HG02642 (cell line): ENCODE measurements around the gene DDX10.
"Not testable (repeated sequence)": the region's sequence is repeated elsewhere in the genome, so short reads cannot be mapped to it uniquely, and the experiment has no call there.

ENCODE experiments used
- ATAC-seq: cut with Tn5 transposase; IDR thresholded peaks from one replicate; pipeline ENCODE4 v1.9.1; 2021; ENCODE audit warnings: mild to moderate bottlenecking; ENCODE audit not compliant: unreplicated experiment, poor library complexity

Gene DDX10

DNA sequence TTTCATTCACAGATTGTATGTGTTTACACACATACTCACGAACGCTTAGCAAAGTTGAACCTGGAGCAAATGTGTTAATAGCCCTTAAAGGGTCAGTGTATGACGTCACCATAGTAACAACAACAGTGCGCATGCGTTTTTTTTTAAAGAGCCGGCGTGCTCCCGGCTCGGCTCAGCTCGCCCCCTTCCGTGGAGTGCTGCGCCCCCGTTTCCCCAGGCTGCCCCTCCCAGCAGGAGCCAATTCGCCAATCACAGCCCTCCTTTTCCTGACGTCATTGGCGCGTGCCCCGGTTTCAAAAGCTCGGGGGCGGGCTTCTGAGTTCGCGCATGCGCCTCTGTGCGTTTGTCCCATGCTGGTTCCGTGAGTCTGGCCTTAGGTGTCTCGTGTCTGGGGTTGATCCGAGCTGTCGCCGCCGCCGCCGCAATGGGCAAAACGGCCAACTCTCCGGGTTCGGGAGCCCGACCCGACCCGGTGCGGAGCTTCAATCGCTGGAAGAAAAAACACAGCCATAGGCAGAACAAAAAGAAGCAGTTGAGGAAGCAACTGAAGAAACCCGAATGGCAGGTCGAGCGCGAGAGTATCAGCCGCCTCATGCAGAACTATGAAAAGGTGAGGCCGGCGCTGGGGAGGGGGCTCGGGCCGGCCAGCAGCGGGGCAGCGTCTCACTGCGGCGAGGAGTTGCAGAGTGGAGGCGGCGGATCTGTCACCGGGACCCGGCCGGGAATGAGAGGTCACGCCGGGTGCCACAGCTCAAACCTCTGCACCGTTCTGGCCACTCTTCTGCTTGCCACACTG lies at the start of gene DDX10:
Gene DDX10, plus strand, starts transcription at position 340 of the 796 bp plus-strand sequence. Its CDS starts 85 bp downstream, at position 425.
- peak; percentile 90 for ATAC-seq

DNA sequence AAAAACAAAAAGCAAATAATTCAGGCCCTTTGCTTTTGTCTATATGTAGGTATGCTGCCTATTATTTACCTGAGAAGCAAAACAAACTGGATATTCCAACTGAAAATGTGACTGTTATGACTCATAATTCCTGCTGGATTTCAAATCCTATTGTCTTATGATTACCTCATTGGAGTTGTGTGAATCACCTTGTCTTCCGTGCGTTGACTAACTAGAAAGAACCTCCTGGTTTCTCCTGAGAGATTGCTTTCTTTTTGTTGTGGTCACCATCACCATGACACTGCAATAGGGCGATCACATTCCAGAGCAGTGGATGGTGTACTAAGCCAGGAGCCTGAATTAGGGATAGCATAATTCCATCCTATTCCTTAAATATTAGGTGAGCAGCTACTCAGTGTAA lies 48.3 kb upstream of the DDX10 start:
- no peak for ATAC-seq

DNA sequence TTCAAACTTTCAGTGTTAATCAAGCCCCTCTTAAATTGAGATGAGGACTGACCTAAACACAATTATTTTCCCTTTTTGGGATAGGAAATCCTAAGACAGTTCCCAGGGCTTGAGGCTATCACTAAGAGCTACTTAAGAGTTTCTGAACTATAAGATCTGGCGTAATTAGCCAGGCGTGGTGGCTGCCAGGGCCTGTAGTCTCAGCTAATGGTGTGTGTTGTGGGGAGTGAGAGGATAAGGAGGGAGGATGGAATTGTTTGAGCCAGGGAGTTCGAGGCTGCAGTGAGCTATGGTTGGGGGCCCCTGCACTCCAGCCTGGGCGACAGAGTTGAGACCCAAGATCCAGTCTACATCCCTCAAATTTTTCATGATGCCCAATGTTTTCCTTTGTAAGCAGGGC lies 47.8 kb upstream of the DDX10 start:
- no peak for ATAC-seq

DNA sequence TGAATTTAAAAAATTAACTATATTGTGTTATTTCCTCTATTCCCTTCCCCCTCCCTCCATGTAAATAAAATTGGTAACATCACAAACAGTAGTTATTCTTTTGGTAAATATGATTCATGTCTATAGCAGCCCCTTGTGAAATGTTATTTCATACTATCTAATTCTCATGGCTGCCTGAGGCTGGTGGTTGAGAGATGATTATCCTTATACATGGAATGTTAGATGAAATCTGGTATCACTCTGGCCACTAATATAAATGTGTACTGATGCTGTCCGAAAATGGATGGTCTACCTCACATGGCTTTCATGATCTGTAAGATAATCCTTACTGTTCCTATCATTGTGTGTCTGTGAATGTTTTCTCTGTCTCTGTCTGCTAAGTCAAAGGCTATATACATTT lies 46.3 kb upstream of the DDX10 start:
- ATAC-seq, result no peak

DNA sequence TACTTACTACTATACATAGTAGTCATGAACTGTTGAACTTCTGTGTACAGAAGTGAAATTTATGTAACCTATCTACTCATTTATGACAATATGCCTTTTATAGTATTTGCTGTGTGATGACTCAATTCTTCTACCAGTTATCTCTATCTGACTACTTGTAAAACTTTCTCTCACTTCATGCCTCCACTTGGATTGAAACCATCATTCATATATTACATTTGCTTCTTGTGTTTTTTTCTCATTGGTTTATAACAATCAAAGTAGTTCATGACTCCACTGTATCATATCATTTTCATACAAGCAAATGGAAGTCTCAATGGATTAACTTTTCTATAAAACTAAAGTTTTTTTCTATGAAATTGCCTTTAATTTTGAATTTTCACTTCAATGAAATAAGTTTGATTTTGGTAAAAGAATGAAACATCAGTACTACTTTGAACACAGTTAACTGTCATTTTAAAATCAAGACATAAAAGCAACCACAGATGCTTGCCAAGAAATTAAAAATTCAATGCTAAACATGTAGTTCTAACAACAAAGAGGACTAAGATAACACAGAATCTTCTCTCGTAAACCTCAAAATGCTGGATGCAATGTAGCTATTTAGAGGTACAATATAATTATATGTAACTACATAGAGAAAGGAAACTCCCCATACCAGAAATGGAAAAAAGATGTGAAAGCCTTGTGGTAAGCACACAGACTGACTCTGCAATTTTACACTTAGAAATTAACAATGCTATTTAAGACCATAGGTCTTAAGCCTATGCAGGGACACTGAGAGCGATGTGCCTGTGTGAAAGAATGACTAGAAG lies 43.7 kb upstream of the DDX10 start:
- ATAC-seq, result peak; percentile 84

DNA sequence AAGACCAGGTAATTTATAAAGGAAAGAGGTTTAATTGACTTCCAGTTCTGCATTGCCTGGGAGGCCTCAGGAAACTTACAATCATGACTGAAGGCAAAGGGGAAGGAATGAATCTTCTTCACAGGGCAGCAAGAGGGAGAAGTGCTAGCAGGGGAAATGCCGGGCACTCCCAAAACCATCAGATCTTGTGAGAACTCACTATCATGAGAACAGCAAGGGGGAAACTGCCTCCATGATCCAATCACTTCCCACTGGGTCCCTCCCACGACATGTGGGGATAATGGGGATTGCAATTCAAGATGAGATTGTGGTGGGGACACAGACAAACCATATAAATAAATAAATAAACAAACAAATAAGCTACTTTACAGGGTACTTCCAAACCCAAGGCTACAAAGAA lies 42.5 kb upstream of the DDX10 start:
- ATAC-seq, result no peak

DNA sequence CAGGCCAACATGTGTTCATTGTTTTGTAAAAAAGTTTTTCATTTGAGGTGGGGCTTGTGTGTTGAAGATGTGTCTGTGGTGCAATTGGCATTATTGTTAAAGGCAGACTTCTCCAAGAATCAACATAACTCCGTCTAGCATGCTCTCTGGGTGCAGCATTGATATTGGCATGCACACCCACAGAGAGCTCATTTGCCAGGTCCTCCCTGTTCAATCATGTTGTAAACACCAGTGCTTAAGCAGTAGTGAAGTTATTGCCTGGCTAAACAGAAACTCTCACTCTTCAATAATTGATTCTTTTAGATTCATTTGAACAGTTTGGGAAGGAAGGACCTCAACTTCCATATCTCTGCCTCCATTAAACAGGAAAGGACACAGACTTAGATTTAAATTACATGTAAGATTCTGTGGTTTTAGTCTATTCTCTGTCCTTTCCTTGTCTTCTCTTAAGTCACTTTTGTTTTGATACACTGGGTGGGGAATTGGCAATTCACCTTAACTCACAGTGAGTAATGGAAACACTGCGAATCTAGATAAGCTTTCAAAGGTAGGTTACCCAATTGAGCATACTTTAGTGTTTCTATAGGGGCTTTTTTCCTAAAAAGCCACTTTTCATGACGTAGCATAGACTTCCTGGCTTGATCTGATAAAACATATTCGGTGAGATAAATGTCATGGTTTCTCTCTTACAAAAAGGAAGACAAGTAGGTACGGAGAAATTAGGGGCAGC lies 40.5 kb upstream of the DDX10 start:
- ATAC-seq, result no peak

DNA sequence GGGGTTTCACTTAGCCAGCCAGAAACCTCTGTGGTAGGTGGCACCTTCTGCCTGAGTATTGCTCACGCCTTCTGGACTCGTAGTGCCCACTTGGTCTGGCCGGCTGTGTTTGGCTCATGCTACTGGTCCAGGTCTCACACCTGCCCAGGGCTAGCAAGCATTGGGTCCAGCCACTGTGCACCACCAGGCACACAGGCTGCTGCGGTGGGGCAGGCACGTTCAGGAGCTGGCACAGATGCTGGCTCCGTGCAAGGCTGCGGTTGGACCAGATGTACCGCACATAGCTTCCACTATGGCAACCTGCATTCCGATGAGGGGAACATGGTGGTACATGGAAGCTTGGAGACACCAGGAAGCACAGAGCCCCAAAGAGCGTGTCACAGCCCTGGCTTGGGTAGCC lies 36.5 kb upstream of the DDX10 start:
- no peak for ATAC-seq

DNA sequence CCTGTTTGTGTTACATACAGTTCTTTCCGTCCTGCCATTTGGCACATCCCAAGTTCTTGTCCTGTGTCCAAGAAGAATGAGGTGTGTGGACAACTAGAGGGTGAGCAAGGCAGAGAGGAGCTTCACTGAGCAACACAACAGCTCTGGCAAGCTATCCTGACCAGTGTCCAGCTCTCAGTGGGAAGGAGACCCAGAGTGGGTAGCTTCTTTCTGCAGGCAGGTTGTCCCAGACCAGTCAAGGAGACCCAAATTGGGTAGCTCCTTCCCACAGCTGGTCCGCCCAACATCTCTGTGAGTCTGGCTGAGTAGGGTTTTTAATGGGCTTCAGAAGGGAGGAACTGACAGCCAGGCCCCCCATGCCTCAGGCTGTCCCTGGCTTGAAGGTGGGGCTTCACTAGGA lies 36.1 kb upstream of the DDX10 start:
- no peak for ATAC-seq

DNA sequence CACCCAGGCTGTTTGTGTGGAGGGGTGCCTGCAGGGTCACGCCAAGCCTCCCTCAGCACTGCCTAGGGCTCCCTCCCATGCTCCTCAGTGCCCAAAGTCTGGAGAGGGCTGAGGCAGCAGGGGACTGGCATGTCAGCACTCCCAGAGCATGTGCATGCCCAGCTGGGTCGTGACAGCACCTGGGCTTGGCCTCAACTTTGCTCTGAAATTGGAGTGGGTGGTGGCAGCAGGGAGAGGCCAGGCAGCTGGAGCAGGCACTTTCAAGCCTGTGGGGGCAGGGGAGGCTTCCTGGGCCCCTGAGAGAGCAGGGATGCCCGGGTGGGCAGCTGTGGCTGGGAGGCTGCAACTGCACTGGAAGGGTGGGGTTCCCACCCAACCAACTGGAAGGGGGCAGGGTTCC lies 35.6 kb upstream of the DDX10 start:
- ATAC-seq, result no peak

DNA sequence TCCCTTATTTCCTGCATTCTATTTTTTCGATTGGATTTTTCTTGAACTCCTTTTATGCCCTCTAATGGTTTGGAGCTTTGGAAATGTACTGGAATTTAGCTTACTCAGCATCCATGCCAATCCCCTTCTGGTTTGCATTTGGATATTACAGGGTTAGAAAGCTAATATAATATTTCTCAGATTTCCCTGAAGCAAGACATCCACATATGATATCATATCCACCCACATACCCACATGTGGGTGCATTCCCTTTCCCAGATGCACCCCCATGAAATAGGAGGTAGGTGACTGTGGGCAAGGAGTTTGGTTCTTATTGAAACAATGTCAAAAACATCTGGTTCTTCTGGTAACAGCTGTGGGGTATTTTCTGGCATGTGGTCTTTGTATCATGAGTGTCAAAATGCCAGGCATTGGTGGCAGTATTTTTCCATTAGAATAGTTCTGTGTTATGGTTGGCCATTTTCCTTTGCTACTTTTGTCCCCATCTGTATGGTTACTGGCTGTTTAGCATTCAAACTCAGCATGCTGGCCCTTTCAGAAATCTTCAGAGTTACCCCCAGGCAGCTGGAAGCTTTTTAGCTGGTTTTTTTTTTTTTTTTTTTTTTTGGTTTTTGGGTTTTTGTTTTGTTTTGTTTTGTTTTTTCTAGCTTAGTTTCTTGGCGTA lies 32.7 kb upstream of the DDX10 start:
- ATAC-seq, result no peak

DNA sequence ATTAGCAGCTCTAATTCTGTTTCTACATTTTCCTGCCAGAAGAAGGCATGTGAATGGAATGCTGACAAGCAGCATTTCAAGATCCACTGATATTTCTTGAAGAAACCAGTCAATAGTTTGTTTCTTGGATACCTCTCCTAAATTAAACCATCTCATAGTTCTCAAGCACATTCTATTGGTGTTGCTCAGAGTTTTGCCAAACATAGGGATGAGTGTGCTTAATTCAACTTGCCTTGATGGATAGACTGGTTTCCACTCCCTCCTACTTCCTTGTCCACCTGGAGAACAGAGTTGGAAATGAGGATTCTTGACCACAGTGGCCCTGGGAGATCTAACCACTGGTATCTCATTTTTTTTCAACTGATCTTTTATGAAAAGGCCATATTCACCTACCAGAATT lies 29.8 kb upstream of the DDX10 start:
- no peak for ATAC-seq

DNA sequence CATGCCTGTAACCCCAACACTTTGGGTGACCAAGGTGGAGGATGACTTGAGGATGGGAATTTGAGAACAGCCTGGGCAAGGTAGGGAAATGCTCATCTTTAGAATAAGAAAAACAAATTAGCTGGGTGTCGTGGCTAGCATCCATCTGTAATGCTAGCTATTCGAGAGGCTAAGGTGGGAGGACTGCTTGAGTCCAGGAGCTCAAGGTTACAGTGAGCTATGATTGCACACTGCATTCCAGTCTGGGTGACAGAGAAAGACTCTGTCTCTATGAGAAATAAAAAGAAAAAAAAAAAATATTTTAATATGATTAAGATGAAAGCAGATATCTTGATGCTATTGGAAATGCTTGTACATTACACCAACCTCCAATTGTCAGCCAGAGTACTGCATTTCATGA lies 28.6 kb upstream of the DDX10 start:
- no peak for ATAC-seq

DNA sequence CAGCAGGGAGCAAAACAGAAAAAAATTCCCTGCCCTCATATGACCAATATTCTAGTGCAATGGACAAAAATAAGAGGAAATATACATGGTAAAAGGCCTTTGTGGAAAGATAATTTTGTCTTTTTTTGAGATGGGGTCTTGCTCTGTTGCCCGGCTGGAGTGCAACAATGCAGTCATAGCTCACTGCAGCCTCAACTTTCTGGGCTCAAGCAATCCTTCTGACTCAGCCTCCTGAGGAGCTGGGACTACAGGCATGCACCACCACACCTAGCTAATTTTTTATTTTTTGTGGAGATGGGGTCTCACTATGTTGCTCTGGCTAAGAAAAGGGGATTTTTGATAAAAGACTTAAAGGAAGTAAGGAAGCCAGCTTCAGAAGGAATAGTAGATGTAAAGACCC lies 25.7 kb upstream of the DDX10 start:
- no peak for ATAC-seq

DNA sequence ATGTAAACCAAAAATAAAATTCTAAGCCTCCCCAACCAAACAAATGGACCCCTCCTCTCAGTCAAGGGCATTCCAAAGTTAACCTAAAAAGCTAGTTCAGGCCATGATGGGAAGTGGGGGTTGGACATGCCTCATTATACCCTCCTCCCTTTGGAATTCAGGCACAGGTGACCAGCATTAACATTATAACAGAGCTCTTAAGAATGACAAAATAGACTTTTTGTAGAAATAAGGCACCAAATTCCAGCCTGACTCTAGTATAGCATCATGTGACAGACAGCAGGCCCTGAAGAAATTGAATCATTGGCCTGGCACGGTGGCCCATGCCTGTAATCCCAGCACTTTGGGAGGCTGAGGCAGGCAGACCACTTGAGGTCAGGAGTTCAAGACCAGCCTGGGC lies 23.1 kb upstream of the DDX10 start:
- not testable (repeated sequence) for ATAC-seq

DNA sequence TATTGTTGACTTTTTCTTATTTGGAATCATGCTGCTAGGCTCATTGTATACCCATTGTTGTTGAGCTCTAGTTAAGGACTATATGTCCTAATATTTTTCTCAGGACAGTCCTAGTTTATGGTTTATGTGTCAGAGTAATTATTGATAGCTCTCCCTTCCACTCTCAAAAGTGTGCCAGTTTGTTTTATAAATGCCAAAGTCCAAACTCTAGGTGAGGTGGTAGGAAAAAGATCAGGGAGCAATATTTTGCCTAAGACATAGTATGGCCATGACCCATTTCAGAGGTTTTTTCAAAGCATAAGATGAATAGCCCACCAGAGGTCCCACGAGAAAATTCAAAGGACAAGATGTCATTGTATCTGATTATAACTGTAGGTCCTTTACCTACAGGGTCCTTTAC lies 20.9 kb upstream of the DDX10 start:
- no peak for ATAC-seq

DNA sequence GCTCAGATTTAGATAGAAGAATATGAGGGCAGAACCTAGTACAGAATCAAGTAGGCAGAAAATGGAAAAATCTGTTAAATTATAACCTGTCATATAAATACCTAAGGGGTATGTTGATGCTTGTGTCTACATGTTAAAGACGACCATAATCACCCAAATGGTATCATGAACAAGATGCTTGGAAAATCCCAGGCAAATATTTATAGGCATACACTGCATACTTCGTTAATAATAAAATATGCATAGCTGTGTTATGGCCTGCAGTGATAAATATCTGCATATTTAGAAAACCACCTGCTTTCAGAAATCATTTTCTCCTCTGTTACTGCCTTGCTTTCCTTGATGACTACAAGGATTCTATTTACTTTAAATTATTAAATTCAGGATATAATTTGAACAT lies 18.9 kb upstream of the DDX10 start:
- no peak for ATAC-seq

DNA sequence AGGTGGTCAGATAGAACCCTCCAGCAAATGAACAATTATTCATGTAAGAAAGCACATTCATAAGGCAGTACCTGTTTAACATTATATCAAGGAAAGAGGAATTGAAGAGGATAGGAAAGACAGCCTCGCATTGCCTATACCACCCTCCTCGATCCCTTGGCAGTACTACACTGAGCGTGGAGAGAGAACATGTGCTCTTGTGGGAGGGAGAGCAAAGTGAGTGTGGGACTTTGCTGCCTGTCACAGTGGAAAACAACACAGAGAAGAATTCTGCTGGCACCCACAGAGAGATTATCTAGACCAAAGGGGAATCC lies 17.5 kb upstream of the DDX10 start:
- no peak for ATAC-seq

DNA sequence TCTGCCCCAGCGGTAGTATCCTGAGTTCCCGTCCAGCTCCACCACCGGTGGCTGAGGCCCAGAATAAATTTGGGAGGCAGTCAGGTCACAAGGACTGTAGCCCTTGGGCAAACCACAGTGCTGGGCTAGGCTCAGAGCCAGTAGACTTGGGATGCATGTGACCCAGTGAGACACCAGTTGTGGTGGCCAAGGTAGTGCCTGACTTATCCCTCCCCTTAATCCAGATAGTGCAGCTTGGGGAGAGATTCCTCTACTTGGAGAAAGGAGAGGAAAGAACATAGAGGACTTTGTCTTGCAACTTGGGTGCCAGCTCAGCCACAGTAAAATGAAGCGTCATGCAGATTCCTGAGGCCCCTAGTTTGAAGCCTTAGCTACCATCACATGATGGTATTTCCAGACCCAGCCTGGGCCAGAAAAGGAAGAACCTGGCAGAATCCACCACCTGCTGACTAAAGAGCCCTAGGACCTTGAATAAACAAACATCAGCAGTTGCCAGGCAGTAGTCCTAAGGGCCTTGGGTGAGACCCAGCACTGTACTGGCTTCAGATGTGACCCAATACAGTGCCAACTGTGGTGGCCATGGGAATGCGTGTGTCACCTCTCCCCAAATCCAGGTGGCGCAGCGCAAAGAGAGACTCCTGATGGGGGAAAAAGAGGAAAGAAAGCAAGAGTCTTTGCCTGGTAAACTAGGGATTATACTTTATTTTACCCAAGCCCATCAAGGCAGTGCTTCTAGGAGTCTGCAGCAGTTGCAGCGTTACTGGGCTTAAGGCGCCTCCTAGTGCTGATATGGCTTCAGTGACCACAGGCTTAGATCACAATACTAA lies 17.0 kb upstream of the DDX10 start:
- peak; percentile 89 for ATAC-seq

DNA sequence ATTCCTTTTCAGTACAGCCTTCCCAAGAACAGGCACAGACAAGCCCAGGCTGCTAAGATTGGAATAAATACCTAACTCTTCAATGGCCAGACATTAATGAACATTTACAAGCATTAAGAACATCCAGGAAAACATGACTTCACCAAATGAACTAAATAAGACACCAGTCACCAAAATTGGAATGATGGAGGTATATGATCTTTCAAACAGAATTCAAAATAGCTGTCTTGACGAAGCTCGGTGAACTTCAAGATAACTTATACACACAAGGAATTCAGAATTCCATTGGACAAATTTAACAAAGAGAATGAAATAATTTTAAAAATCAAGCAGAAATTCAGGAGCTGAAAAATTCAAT lies 16.4 kb upstream of the DDX10 start:
- ATAC-seq, result no peak
